ENCODE results near the gene MORN3.
"Not testable (repeated sequence)": the region's sequence is repeated elsewhere in the genome, so short reads cannot be mapped to it uniquely, and the experiment has no call there.

The MORN3 gene

DNA sequence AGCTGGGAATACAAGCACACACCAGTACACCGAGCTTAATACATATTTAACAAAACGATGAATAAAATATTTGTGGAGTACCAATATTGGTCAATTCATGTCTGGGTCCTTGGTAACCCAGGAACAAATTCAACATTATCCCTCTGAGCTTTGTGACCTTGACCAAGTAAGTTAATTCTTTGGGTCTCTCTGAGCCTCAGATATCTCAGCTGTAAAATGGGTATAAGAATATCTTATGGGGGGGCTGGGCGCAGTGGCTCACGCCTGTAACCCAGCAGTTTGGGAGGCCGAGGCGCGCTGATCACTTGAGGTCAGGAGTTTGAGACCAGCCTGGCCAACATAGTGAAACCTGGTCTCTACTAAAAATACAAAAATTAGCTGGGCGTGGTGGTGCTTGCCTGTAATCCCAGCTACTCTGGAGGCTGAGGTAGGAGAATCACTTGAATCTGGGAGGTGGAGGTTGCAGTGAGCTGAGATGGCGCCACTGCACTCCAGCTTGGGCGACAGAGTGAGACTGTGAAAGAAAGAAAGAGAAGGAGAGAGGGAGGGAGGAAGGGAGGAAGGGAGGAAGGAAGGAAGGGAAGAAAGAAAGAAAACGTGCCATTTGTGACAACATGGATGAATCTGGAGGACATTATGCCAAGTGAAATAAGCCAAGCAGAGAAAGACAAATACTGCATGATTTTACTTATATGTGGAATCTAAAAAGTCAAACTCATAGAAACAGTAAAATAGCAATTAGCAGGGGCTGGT, 7.9 kb downstream of the MORN3 start:
- H3K27me3 ChIP-seq (ENCODE audit: insufficient read depth, low read length); H3K4me1 ChIP-seq (ENCODE audit: control insufficient read depth, insufficient read depth, low read length, unreplicated experiment); H3K27ac ChIP-seq (ENCODE audit: low read depth, low read length); H3K4me3 ChIP-seq (ENCODE audit: low read depth, low read length); H3K79me2 ChIP-seq (ENCODE audit: control insufficient read depth, insufficient read depth, low read length, unreplicated experiment); H2AFZ ChIP-seq (ENCODE audit: low read length, unreplicated experiment); H3K36me3 ChIP-seq (ENCODE audit: insufficient read depth, low read length): not testable (repeated sequence)

- H3K27ac ChIP-seq (ENCODE audit: low read depth, low read length), result no peak overlapping the region
- H3K27me3 ChIP-seq (ENCODE audit: insufficient read depth, low read length), result no peaks in the 10 kb centered on the region
- no peak overlapping the region for H3K4me3 ChIP-seq (ENCODE audit: low read depth, low read length)
- H3K36me3 ChIP-seq (ENCODE audit: insufficient read depth, low read length), result no peaks in the 10 kb centered on the region
- H3K4me1 ChIP-seq (ENCODE audit: control insufficient read depth, insufficient read depth, low read length, unreplicated experiment), result no peaks in the 10 kb centered on the region
- H3K79me2 ChIP-seq (ENCODE audit: control insufficient read depth, insufficient read depth, low read length, unreplicated experiment), result no peaks in the 10 kb centered on the region
- no peak overlapping the region for H2AFZ ChIP-seq (ENCODE audit: low read length, unreplicated experiment)
Measured at GRCh38 chr12:121657305-121658008, 12.0 kb downstream of the MORN3 start.

DNA sequence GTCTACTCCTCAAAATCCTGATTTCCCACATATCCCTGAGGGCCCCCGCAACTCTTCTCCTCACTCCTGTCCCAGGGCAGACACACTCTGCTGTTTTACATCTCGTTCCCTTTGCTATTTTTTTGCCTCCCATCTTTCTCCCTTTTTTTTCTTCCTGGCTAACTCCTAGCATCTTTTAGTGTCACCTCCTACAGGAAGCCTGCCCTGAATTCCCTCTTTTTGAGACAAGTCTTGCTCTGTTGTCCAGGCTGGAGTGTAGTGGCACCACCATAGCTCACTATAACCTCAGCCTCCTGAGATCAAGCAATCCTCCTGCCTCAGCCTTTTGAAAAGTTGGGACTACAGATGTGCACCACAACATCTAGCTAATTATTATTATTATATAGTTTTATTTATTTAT, 13.3 kb downstream of the MORN3 start:
- Histone ChIP-seq H3K36me3 (ENCODE audit: insufficient read depth, low read length) (no peaks in the 10 kb centered on the region), H3K79me2 (ENCODE audit: control insufficient read depth, insufficient read depth, low read length, unreplicated experiment) (no peaks in the 10 kb centered on the region), H3K27ac (ENCODE audit: low read depth, low read length) (no peak overlapping the region), H3K4me3 (ENCODE audit: low read depth, low read length) (no peak overlapping the region), H3K4me1 (ENCODE audit: control insufficient read depth, insufficient read depth, low read length, unreplicated experiment) (no peaks in the 10 kb centered on the region), H3K27me3 (ENCODE audit: insufficient read depth, low read length) (no peaks in the 10 kb centered on the region), H2AFZ (ENCODE audit: low read length, unreplicated experiment) (no peak overlapping the region)

- H3K27me3 ChIP-seq (ENCODE audit: insufficient read depth, low read length), result no peaks in the 10 kb centered on the region
- H3K4me3 ChIP-seq (ENCODE audit: low read depth, low read length), result no peak overlapping the region
- H3K27ac ChIP-seq (ENCODE audit: low read depth, low read length), result no peak overlapping the region
- H3K79me2 ChIP-seq (ENCODE audit: control insufficient read depth, insufficient read depth, low read length, unreplicated experiment), result no peaks in the 10 kb centered on the region
- no peaks in the 10 kb centered on the region for H3K36me3 ChIP-seq (ENCODE audit: insufficient read depth, low read length)
- H3K4me1 ChIP-seq (ENCODE audit: control insufficient read depth, insufficient read depth, low read length, unreplicated experiment), result no peaks in the 10 kb centered on the region
- H2AFZ ChIP-seq (ENCODE audit: low read length, unreplicated experiment), result no peak overlapping the region
Measured at GRCh38 chr12:121653999-121654398, 15.5 kb downstream of the MORN3 start.

GRCh38 chr12:121652767-121653497, 16.5 kb downstream of the MORN3 start:
- H2AFZ ChIP-seq (ENCODE audit: low read length, unreplicated experiment), result no peak overlapping the region
- no peak overlapping the region for H3K4me3 ChIP-seq (ENCODE audit: low read depth, low read length)
- no peaks in the 10 kb centered on the region for H3K27me3 ChIP-seq (ENCODE audit: insufficient read depth, low read length)
- no peak overlapping the region for H3K27ac ChIP-seq (ENCODE audit: low read depth, low read length)
- H3K4me1 ChIP-seq (ENCODE audit: control insufficient read depth, insufficient read depth, low read length, unreplicated experiment), result no peaks in the 10 kb centered on the region
- H3K36me3 ChIP-seq (ENCODE audit: insufficient read depth, low read length), result no peaks in the 10 kb centered on the region
- H3K79me2 ChIP-seq (ENCODE audit: control insufficient read depth, insufficient read depth, low read length, unreplicated experiment), result no peaks in the 10 kb centered on the region

DNA sequence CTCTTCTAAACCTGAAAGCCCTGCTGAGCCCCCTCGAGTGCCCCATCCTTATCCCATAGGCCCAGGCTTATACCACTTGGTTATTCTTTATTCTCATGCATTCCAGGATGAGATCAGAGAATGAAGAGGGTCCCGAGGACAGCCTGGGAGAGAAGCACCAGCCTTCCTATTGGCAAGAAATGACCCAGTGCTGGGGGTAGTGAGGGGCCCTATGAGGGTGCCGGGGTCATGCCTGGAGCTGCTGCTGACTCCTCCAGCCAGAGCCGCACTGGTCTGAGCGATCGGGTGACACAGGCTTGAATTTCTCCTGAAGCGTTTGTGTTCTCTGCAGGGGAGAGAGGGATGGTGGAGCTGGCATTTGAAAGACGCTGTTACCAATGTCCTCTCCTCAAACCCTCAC, 18.1 kb downstream of the MORN3 start:
- Histone ChIP-seq H2AFZ (ENCODE audit: low read length, unreplicated experiment) (no peak overlapping the region), H3K79me2 (ENCODE audit: control insufficient read depth, insufficient read depth, low read length, unreplicated experiment) (no peaks in the 10 kb centered on the region), H3K4me3 (ENCODE audit: low read depth, low read length) (no peak overlapping the region), H3K27me3 (ENCODE audit: insufficient read depth, low read length) (no peaks in the 10 kb centered on the region), H3K27ac (ENCODE audit: low read depth, low read length) (no peak overlapping the region), H3K4me1 (ENCODE audit: control insufficient read depth, insufficient read depth, low read length, unreplicated experiment) (no peaks in the 10 kb centered on the region), H3K36me3 (ENCODE audit: insufficient read depth, low read length) (no peaks in the 10 kb centered on the region)

DNA sequence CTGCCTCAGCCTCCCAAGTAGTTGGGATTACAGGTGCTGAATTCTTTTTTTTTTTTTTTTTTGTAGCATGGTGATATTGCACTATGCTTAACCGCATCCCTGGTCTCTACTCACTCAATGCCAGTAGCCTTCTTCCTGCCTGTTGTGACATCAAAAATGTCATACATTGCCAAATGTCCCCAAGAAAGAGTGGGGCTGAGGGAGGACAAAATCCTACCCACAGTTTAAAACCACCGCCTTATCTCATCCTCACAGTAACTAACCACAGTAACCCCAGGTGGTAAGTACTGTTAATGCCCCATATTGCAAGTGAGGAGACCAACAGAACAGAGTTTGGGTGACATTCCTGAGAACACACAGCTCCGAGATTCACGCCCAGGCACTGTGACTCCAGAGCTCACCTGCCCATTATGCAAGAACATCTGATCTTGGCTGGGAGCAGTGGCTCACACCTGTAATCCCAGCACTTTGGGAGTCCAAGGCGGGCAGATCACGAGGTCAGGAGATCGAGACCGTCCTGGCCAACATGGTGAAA, 19.6 kb downstream of the MORN3 start:
- H3K27ac ChIP-seq (ENCODE audit: low read depth, low read length), result no peak overlapping the region
- H3K79me2 ChIP-seq (ENCODE audit: control insufficient read depth, insufficient read depth, low read length, unreplicated experiment), result no peaks in the 10 kb centered on the region
- H3K4me3 ChIP-seq (ENCODE audit: low read depth, low read length), result no peak overlapping the region
- no peaks in the 10 kb centered on the region for H3K36me3 ChIP-seq (ENCODE audit: insufficient read depth, low read length)
- H3K4me1 ChIP-seq (ENCODE audit: control insufficient read depth, insufficient read depth, low read length, unreplicated experiment), result no peaks in the 10 kb centered on the region
- no peak overlapping the region for H2AFZ ChIP-seq (ENCODE audit: low read length, unreplicated experiment)
- H3K27me3 ChIP-seq (ENCODE audit: insufficient read depth, low read length), result no peaks in the 10 kb centered on the region

GRCh38 chr12:121649322-121649721, 20.1 kb downstream of the MORN3 start:
- H3K27me3 ChIP-seq (ENCODE audit: insufficient read depth, low read length), result no peaks in the 10 kb centered on the region
- H3K36me3 ChIP-seq (ENCODE audit: insufficient read depth, low read length), result no peaks in the 10 kb centered on the region

GRCh38 chr12:121648458-121649028, 20.9 kb downstream of the MORN3 start:
- Histone ChIP-seq H3K79me2 (ENCODE audit: control insufficient read depth, insufficient read depth, low read length, unreplicated experiment) (no peaks in the 10 kb centered on the region), H3K4me3 (ENCODE audit: low read depth, low read length) (no peak overlapping the region), H2AFZ (ENCODE audit: low read length, unreplicated experiment) (no peak overlapping the region), H3K27ac (ENCODE audit: low read depth, low read length) (no peak overlapping the region), H3K36me3 (ENCODE audit: insufficient read depth, low read length) (no peaks in the 10 kb centered on the region), H3K27me3 (ENCODE audit: insufficient read depth, low read length) (no peaks in the 10 kb centered on the region), H3K4me1 (ENCODE audit: control insufficient read depth, insufficient read depth, low read length, unreplicated experiment) (no peaks in the 10 kb centered on the region)

More at GRCh38 chr12:121649322-121649721, 20.1 kb downstream of the MORN3 start:
- Histone ChIP-seq H3K4me3 (ENCODE audit: low read depth, low read length) (no peak overlapping the region), H3K27ac (ENCODE audit: low read depth, low read length) (no peak overlapping the region), H3K4me1 (ENCODE audit: control insufficient read depth, insufficient read depth, low read length, unreplicated experiment) (no peaks in the 10 kb centered on the region), H2AFZ (ENCODE audit: low read length, unreplicated experiment) (no peak overlapping the region), H3K79me2 (ENCODE audit: control insufficient read depth, insufficient read depth, low read length, unreplicated experiment) (no peaks in the 10 kb centered on the region)

DNA sequence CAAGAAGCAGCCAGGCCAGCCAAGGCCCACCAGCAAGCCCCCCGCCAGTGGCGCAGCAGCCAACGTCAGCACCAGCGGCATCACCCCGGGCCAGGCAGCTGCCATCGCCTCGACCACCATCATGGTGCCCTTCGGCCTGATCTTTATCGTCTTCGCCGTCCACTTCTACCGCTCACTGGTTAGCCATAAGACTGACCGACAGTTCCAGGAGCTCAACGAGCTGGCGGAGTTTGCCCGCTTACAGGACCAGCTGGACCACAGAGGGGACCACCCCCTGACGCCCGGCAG, 28.2 kb downstream of the MORN3 start:
- no peak overlapping the region for H3K27ac ChIP-seq (ENCODE audit: low read depth, low read length)
- no peaks in the 10 kb centered on the region for H3K4me1 ChIP-seq (ENCODE audit: control insufficient read depth, insufficient read depth, low read length, unreplicated experiment)
- H2AFZ ChIP-seq (ENCODE audit: low read length, unreplicated experiment), result no peak overlapping the region
- no peaks in the 10 kb centered on the region for H3K27me3 ChIP-seq (ENCODE audit: insufficient read depth, low read length)
- no peak overlapping the region for H3K4me3 ChIP-seq (ENCODE audit: low read depth, low read length)
- H3K79me2 ChIP-seq (ENCODE audit: control insufficient read depth, insufficient read depth, low read length, unreplicated experiment), result peaks cover 13% of the 10 kb centered on the region
- no peaks in the 10 kb centered on the region for H3K36me3 ChIP-seq (ENCODE audit: insufficient read depth, low read length)
